GM18858 (cell line): ENCODE data around the gene FREY1.

Source experiments
- ATAC-seq: cut with Tn5 transposase; IDR thresholded peaks from one replicate; pipeline ENCODE4 v1.9.1; 2021; ENCODE audit not compliant: unreplicated experiment

Gene FREY1

DNA sequence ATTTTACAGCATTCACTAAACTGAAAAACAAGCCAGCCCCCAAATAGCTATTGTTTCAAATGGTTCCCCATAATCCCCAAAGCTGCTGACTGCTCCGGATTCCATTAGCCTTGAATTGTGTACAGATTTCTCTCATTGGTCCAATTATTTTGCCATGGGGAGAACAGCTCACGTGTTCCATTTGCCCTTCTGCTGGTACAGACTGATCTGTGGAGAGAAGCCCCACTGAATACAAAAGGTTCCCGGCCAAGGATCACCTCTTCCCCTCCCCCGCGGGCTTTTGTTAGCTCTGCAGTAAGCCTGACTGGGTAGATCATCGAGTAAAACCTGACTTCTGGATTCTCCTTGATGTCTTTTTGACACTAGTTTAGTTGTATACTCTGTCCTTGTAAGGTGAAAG, 30.7 kb downstream of the FREY1 start:
- ATAC-seq, result no peak

DNA sequence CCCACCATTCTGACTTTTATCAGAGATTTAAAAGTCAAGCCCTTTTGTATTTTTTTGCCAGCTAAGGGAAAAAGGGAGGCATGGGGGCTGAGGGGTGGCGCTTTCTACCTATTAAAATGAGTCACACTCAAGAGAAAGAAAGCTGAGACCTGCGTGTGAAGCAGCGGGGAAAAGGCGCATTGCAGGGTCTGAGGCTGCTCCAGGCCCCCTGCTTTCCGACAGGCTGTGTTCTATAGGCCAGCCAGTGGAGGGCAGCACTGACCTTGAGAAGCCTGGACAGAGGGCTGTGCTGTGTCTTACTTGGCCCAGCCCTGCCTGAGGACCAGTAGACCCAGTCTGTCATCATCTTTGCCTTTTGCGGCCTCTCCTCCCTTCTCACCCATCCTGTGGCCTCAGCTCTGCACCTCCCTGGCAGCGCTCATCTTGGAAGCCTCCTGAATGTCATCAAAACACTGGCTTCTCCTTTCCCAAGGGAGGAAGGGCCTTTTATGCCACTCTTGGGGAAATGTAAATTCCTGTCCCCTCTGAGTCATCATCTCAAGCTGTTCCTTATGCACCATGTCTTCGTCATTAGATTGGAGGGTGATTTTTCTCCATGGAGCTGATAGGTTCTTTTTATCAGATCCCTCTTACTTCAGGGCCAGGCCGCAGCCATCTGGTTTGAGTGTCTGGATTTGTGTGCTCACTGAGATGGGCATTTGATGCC, 34.3 kb downstream of the FREY1 start:
- no peak for ATAC-seq

DNA sequence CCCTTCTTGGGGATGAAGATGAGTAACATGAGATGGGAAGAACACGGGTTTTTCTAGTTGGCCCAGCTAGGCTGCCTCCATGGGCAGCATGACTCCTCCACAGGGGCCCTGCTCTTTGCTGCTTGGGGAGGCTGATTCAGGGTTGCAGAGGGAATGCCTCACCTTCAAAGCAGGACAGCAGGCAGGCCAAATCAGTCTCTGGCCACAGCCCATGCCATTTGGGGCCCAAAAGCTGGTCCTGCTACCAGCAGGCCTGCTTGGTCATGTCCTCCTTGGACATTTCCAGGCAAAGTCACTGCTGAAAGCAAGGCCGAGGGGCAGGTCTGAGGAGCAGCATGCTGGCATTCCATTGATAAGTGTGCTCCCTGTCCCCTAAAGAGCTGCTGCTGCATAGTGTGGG, 35.4 kb downstream of the FREY1 start:
- no peak for ATAC-seq

DNA sequence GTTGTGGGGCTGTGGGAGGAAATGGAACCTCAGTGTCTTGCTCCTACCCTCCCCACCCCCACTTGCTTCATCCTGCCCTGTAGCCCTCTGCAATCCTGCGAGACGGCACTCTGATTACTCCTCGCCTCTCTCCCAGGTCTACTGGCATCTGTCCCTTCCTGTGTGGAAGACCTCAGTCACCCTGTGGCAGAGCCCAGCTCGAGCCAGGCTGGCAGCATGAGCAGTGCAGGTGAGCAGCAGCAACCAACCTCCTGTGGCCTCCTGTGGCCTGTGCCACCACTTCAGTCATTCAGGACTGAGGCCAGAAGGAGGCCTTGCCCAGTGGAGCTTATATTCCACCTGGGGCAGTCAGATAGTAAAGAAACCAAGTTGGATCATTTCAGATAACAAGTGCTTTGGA, 36.4 kb downstream of the FREY1 start:
- ATAC-seq, result no peak

DNA sequence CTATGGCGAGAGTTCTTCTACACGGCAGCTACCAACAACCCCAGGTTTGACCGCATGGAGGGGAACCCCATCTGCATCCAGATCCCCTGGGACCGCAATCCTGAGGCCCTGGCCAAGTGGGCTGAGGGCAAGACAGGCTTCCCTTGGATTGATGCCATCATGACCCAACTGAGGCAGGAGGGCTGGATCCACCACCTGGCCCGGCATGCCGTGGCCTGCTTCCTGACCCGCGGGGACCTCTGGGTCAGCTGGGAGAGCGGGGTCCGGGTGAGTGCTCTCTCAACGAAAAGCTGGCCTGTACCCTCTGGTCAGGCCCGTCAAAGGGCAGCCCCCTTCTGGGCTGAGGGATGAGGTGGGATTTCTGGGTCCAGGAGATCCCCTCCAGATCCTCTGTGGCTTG, 37.5 kb downstream of the FREY1 start:
- ATAC-seq, result no peak

DNA sequence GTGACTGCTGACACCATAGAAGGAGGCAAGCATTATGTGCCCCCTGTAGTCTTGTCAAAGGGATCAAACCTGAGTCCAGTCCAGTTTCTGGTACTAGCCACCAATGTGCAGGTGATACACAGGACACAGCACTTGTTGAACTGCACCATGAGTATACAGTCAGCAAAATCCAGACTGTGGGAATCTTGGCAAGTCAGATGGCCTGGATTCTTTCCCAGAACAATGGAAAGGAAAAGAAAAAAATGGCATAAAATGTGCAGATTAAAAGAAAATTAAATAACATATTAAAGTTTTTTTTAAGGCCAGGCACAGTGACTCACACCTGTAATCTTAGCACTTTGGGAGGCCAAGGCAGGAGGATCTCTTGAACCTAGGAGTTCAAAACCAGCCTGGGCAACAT, 43.0 kb downstream of the FREY1 start:
- no peak for ATAC-seq

DNA sequence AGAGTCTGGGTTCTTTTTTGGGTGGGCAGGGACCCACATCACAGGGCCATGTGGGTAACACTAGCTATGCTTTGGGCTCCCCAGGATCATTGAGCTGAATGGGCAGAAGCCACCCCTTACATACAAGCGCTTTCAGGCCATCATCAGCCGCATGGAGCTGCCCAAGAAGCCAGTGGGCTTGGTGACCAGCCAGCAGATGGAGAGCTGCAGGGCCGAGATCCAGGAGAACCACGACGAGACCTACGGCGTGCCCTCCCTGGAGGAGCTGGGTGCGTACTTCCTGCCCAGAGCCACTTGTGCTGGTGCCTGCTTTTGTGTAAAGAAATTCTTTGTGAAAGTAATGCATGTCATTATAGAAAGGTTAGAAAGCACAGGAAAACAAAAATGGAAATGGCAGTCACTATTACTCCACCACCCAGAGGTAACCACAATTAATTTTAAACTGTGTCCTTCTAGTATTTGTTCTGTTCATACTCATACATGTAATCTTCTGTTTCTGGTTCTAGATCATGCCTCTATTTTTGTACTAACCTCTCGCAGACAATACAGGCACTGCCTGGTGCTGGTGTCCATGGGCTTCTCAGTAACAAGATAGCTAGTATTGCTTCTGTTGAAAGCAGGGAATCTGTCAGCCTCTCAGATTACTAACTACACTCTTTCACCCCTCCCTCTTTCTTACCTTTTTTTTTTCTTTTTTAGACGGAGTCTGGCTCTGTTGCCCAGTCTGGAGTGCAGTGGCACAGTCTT, 46.1 kb downstream of the FREY1 start:
- no peak for ATAC-seq

DNA sequence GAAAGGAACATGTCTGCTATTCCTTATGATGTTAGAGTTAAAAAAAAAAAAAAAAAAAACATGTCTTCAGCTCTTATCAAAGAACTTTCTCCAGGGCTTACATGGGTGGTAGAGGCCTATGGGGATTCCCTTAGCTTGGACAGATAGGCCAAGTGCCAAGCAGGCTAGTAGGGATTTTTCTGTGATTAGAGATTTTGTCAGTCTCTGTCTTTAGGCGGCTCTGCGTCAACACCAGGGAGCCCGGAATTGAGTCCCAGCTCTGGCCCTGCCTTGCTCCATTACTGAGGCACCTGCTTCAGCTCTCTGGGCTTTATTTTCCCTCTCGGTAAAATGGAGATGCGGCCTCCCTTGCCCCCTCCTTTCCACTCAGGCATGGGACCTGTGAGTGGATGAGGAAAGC, 46.7 kb downstream of the FREY1 start:
- ATAC-seq, result no peak

DNA sequence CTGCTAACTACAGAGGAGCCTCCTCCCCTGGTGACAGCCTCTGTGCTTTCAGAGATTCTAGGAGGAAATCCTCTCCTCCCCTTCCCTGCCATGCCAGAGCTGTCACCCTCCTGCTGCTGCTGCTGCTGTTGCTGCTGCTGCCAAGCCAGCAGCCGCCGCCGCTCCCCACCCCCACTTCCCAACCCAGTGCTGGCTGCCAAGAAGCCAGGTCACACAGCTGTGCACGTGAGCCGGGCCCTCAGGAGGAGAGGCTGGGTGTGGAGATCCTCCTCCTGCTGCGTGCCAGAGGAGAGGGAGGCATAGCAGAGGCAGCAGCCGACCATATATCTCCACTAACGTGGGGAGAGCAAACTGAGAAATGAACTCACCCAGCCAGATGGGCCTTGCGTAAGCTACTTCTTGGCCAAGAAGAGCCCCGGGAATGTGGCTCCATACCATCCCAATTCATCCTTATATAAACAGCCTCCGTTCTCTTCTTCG, 47.4 kb downstream of the FREY1 start:
- ATAC-seq, result no peak

DNA sequence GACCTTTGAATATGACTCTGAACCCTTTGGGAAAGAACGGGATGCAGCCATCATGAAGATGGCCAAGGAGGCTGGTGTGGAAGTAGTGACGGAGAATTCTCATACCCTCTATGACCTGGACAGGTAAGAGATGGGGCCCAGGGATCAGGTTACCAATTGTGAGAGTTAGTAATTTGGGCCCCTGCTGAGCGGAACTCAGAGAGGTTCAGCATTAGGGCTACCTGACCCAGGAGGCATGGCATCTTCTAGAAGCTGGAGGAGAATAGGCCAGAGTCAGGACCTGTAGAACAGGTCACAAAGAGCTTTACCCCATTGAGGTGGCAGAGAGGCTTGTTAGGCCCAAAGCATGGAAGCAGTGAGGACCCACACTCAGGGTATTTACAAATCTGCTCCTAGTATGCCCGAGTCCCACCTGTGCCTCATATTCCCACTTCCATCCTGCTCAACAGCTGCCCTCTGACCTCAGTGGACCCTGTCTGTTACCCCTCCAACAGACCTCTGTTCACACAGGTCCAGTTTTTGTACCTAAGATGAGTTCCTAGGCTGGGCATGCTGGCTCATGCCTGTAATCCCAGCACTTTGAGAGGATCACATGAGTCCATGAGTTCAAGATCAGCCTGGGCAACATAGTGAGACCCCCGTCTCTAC, 48.2 kb downstream of the FREY1 start:
- ATAC-seq, result no peak

DNA sequence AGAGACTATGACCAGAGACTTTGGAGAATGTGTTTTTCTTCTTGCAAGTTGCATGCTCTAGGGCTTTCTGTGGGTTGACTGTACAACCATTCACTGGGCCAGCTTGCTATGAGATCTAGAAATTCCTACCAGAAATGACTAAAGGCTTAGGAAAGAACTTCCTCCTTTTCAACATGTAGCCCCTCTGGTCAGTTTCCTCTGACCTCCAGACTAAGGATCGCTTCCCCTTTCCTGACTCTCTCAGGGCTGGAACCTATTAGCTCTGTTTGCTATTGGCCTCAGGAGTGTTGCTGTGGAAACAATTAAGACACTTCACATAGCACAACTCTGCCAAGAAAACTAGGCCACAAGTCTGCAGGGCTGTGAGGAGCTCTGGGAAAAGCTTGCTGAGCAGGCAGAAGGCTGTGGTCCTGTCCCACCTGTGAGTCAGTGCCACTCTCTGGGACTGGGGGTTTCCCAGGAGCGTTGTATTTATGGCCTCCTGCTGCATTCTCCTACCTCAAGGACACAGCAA, 49.1 kb downstream of the FREY1 start:
- ATAC-seq, result no peak
